GM20431 (cell line): ENCODE measurements around the gene BZW2.

Experiments
- in situ Hi-C: fragments of 300-500 bp; cut with MseI, MboI; formaldehyde crosslinking; loops from one replicate; pipeline ENCODE4 v1.15.0; 2020; ENCODE audit warnings: low sequenced_read_pairs; ENCODE audit not compliant: unreplicated experiment

The BZW2 gene

GRCh38 chr7:16645593-16646471, at the start of gene BZW2, which contains the start of gene ANKMY2:
BZW2 (plus strand) TSS chr7:16646181; CDS start chr7:16665444, 19,263 bp downstream.
ANKMY2 (minus strand) TSS chr7:16645754; CDS start chr7:16645573, 181 bp downstream.
- in situ Hi-C loops, result no loop called here

- in situ Hi-C loops, result no loop called here
These were observed 48.0 kb upstream of the BZW2 start for GRCh38 chr7:16598015-16598414.

- in situ Hi-C loops, result no loop called here
These were observed 46.1 kb upstream of the BZW2 start for GRCh38 chr7:16599860-16600259.

- in situ Hi-C loops, result no loop called here
These were observed 42.3 kb upstream of the BZW2 start for GRCh38 chr7:16603633-16604032.

GRCh38 chr7:16604054-16604453, 41.9 kb upstream of the BZW2 start:
- in situ Hi-C loops, result no loop called here

GRCh38 chr7:16606704-16607103, 39.3 kb upstream of the BZW2 start:
- in situ Hi-C loops, result no loop called here

- in situ Hi-C loops, result no loop called here
These were observed 36.0 kb upstream of the BZW2 start for GRCh38 chr7:16609842-16610450.

- in situ Hi-C loops, result no loop called here
These were observed 34.3 kb upstream of the BZW2 start for GRCh38 chr7:16611711-16612110.

GRCh38 chr7:16615228-16615627, 30.8 kb upstream of the BZW2 start:
- in situ Hi-C loops, result no loop called here

- in situ Hi-C loops, result no loop called here
These were observed 29.9 kb upstream of the BZW2 start for GRCh38 chr7:16616122-16616521.

- in situ Hi-C loops, result no loop called here
These were observed 29.4 kb upstream of the BZW2 start for GRCh38 chr7:16616542-16616941.

GRCh38 chr7:16619979-16620408, 26.0 kb upstream of the BZW2 start:
- in situ Hi-C loops, result no loop called here

- in situ Hi-C loops, result no loop called here
These were observed 19.6 kb upstream of the BZW2 start for GRCh38 chr7:16626388-16626787.

GRCh38 chr7:16627236-16627635, 18.7 kb upstream of the BZW2 start:
- in situ Hi-C loops, result no loop called here

GRCh38 chr7:16630654-16631053, 15.3 kb upstream of the BZW2 start:
- in situ Hi-C loops, result no loop called here

GRCh38 chr7:16634271-16634738, 11.7 kb upstream of the BZW2 start:
- in situ Hi-C loops, result no loop called here

GRCh38 chr7:16636555-16637101, 9.4 kb upstream of the BZW2 start:
- in situ Hi-C loops, result no loop called here

GRCh38 chr7:16637379-16637778, 8.6 kb upstream of the BZW2 start:
- in situ Hi-C loops, result no loop called here

GRCh38 chr7:16638282-16639280, 7.4 kb upstream of the BZW2 start:
- in situ Hi-C loops, result no loop called here

GRCh38 chr7:16644157-16644556, 1.8 kb upstream of the BZW2 start:
- in situ Hi-C loops, result no loop called here
